Activated CD4-positive, alpha-beta T cell treated with anti-CD3 and anti-CD28 coated beads, Interleukin-2, amount 50 U/mL, for 24 hours (primary cell): ENCODE measurements around the gene ENAH.
"Not testable (repeated sequence)": the region's sequence is repeated elsewhere in the genome, so short reads cannot be mapped to it uniquely, and the experiment has no call there.

Source experiments
- DNase-seq, 2 donors: peaks; one replicate each; pipeline ENCODE4 v3.0.0-alpha.2; 2020; ENCODE audit warnings: low read depth in 1 of 2, low spot score in 1 of 2

Gene ENAH

GRCh38 chr1:225474986-225475820, 177.7 kb downstream of the ENAH start:
- peak; percentile 45 to 69 for DNase-seq

GRCh38 chr1:225474439-225474985, 178.4 kb downstream of the ENAH start:
- no peak for DNase-seq

- not testable (repeated sequence) for DNase-seq
These were observed 179.1 kb downstream of the ENAH start for GRCh38 chr1:225473676-225474438.

GRCh38 chr1:225473266-225473665, 179.7 kb downstream of the ENAH start:
- not testable (repeated sequence) for DNase-seq

GRCh38 chr1:225471453-225472301, 181.2 kb downstream of the ENAH start:
- DNase-seq = no peak

- no peak for DNase-seq
These were observed 181.8 kb downstream of the ENAH start for GRCh38 chr1:225471109-225471452.

- DNase-seq = no peak
These were observed 182.5 kb downstream of the ENAH start for GRCh38 chr1:225470211-225471108.

- DNase-seq = no peak
These were observed 183.9 kb downstream of the ENAH start for GRCh38 chr1:225469051-225469450.

GRCh38 chr1:225468270-225469020, 184.5 kb downstream of the ENAH start:
- no peak for DNase-seq

- DNase-seq = peak; percentile 56 to 77
These were observed 185.5 kb downstream of the ENAH start for GRCh38 chr1:225467193-225468020.

- peak in 1 of 2 donors; percentile 20 for DNase-seq
These were observed 186.1 kb downstream of the ENAH start for GRCh38 chr1:225466848-225467192.

GRCh38 chr1:225465793-225466517, 187.0 kb downstream of the ENAH start:
- no peak for DNase-seq

GRCh38 chr1:225464851-225465792, 187.8 kb downstream of the ENAH start:
- DNase-seq = no peak

GRCh38 chr1:225462714-225463574, 190.0 kb downstream of the ENAH start:
- DNase-seq = no peak

GRCh38 chr1:225462429-225462713, 190.6 kb downstream of the ENAH start:
- no peak for DNase-seq
